A549 (cell line): ENCODE data around the gene FOXO1. TPM values are rescaled to one million over a fixed set of nuclear protein-coding genes. Genes with fewer than 3 reads are reported as not detected.

Experiments
- ATAC-seq, 2 experiments: fragments of 200-7000 bp in 1 of 2; fragments of >200 bp in 1 of 2; cut with Nextera tagmentation in 1 of 2; cut with Tn5 transposase in 1 of 2; 3 replicates each; pipeline versions ENCODE4 v1.8.0 to v1.9.1; 2018 to 2020; ENCODE audit warnings: mild to moderate bottlenecking in 1 of 2, moderate library complexity in 1 of 2
- CTCF ChIA-PET: fragments of 300-600 bp; sonication (Branson Sonifier 250); formaldehyde crosslinking; extraction: SDS; loops from one replicate; lab custom pipeline; 2021; ENCODE audit warnings: antibody characterized with exemption, inconsistent platforms; lab: Yijun Ruan, JAX
- POLR2A ChIA-PET: fragments of 350-600 bp; formaldehyde crosslinking; extraction: SDS; loops from one replicate; lab custom pipeline; 2021; ENCODE audit warnings: antibody characterized with exemption, inconsistent platforms; lab: Yijun Ruan, JAX
- DNase-seq, 2 experiments: peaks; one replicate each; pipeline versions ENCODE4 v3.0.0 to v3.0.0-alpha.2; 2011 to 2016; ENCODE audit warnings: low read depth in 1 of 2, low spot score in 1 of 2
- FAIRE-seq: peaks from 2 replicates; lab custom pipeline; 2011; peaks lifted over from hg19 to GRCh38; lab: Jason Lieb, UNC
- H3K27ac ChIP-seq, 2 experiments: fragments of >200 bp; sonication (Bioruptor Twin); formaldehyde crosslinking; 3 replicates each; pipeline ENCODE4 v1.5.1; 2016 to 2017
- H3K4me1 ChIP-seq: fragments of >200 bp; sonication (Bioruptor Twin); formaldehyde crosslinking; 3 replicates; pipeline ENCODE4 v1.6.1; 2016
- H3K4me2 ChIP-seq: fragments of >200 bp; sonication (Bioruptor Twin); formaldehyde crosslinking; 3 replicates; pipeline ENCODE4 v1.6.1; 2016
- H3K4me3 ChIP-seq: fragments of >200 bp; sonication (Bioruptor Twin); formaldehyde crosslinking; 3 replicates; pipeline ENCODE4 v1.5.1; 2016
- H3K9me3 ChIP-seq: fragments of >200 bp; sonication (Bioruptor Twin); formaldehyde crosslinking; 3 replicates; pipeline ENCODE4 v1.6.1; 2016
- CBX2 ChIP-seq: fragments of 200-600 bp; sonication (generic); IDR thresholded peaks from 2 replicates; pipeline ENCODE4 v1.6.1; 2016; ENCODE audit warnings: low read depth, mild to moderate bottlenecking, borderline replicate concordance
- CTCF ChIP-seq: fragments of >200 bp; sonication (Bioruptor Twin); formaldehyde crosslinking; IDR thresholded peaks from 3 replicates; pipeline ENCODE4 v1.5.1; 2016
- EHF ChIP-seq: fragments of 250-450 bp; sonication (Bioruptor Pico); IDR thresholded peaks from 2 replicates; pipeline ENCODE4 v1.5.0; 2020; ENCODE audit warnings: mild to moderate bottlenecking
- ELK1 ChIP-seq: fragments of 150-350 bp; IDR thresholded peaks from 2 replicates; pipeline ENCODE4 v1.6.1; 2014; ENCODE audit warnings: low read depth, mild to moderate bottlenecking, low read length
- FOSL2 ChIP-seq, 2 experiments: fragments of 450-650 bp in 1 of 2; fragments of >200 bp in 1 of 2; sonication (Bioruptor Twin) in 1 of 2; formaldehyde crosslinking; IDR thresholded peaks; 2 replicates each; pipeline versions ENCODE4 v1.5.0 to v1.6.1; 2016 to 2020; ENCODE audit warnings: mild to moderate bottlenecking in 1 of 2, moderate library complexity in 1 of 2
- HEYL ChIP-seq: fragments of 250-450 bp; sonication (Bioruptor Pico); IDR thresholded peaks from 2 replicates; pipeline ENCODE4 v1.8.0; 2021; ENCODE audit warnings: mild to moderate bottlenecking, moderate library complexity
- HMGXB4 ChIP-seq: fragments of 250-450 bp; sonication (Bioruptor Pico); IDR thresholded peaks from 2 replicates; pipeline ENCODE4 v1.5.0; 2021; ENCODE audit warnings: mild to moderate bottlenecking, moderate library complexity, borderline replicate concordance
- HOXA7 ChIP-seq: fragments of 250-450 bp; sonication (Bioruptor Pico); IDR thresholded peaks from 2 replicates; pipeline ENCODE4 v1.5.0; 2020; ENCODE audit warnings: mild to moderate bottlenecking, moderate library complexity
- KDM1A ChIP-seq: fragments of 200-600 bp; sonication (generic); IDR thresholded peaks from 2 replicates; pipeline ENCODE4 v1.6.1; 2016; ENCODE audit warnings: low read depth, mild to moderate bottlenecking
- MAX ChIP-seq: IDR thresholded peaks from 2 replicates; pipeline ENCODE4 v1.6.1; 2012
- NR3C1 ChIP-seq: fragments of >200 bp; sonication (Bioruptor Twin); formaldehyde crosslinking; IDR thresholded peaks from 3 replicates; pipeline ENCODE4 v1.6.1; 2017
- POLR2A ChIP-seq: IDR thresholded peaks from 2 replicates; pipeline ENCODE4 v1.6.1; 2012; ENCODE audit warnings: mild to moderate bottlenecking, low read length
- POLR2AphosphoS2 ChIP-seq: conservative IDR thresholded peaks from 2 replicates; pipeline ENCODE4 v1.6.1; 2012; ENCODE audit warnings: low read length, improper control_type of control experiment, inconsistent platforms
- RAD21 ChIP-seq, 2 experiments: fragments of >200 bp in 1 of 2; sonication (Bioruptor Twin) in 1 of 2; formaldehyde crosslinking in 1 of 2; IDR thresholded peaks in 1 of 2; conservative IDR thresholded peaks in 1 of 2; 2 replicates in 1 of 2; 3 replicates in 1 of 2; pipeline ENCODE4 v1.6.1; 2012 to 2018; ENCODE audit warnings: inconsistent platforms in 1 of 2
- RARB ChIP-seq: fragments of 250-450 bp; sonication (Bioruptor Pico); IDR thresholded peaks from 2 replicates; pipeline ENCODE4 v1.8.0; 2021; ENCODE audit warnings: mild to moderate bottlenecking, moderate library complexity
- RCOR1 ChIP-seq: fragments of 150-350 bp; IDR thresholded peaks from 2 replicates; pipeline ENCODE4 v1.6.1; 2014; ENCODE audit warnings: antibody characterized with exemption, low read length, low read depth
- TFCP2L1 ChIP-seq: fragments of 250-450 bp; sonication (Bioruptor Pico); IDR thresholded peaks from 2 replicates; pipeline ENCODE4 v1.5.0; 2021; ENCODE audit warnings: mild to moderate bottlenecking
- TP53 ChIP-seq: fragments of 250-450 bp; sonication (Bioruptor Pico); IDR thresholded peaks from 2 replicates; pipeline ENCODE4 v1.5.0; 2021; ENCODE audit warnings: mild to moderate bottlenecking, moderate library complexity
- USF2 ChIP-seq: fragments of 450-650 bp; IDR thresholded peaks from 2 replicates; pipeline ENCODE4 v1.6.1; 2014; ENCODE audit warnings: antibody characterized with exemption
- ZFP36 ChIP-seq: fragments of 450-650 bp; IDR thresholded peaks from 2 replicates; pipeline ENCODE4 v1.6.1; 2014; ENCODE audit warnings: borderline replicate concordance; ENCODE audit not compliant: partially characterized antibody
- ZSCAN20 ChIP-seq: fragments of 250-450 bp; sonication (Bioruptor Pico); IDR thresholded peaks from 2 replicates; pipeline ENCODE4 v1.8.0; 2022; ENCODE audit warnings: mild to moderate bottlenecking, moderate library complexity
- WGBS: methylation state at CpG from one replicate; pipeline ENCODE4 v1.1.6; 2017; ENCODE audit errors: missing lambda C conversion rate; 5-methylcytosine and 5-hydroxymethylcytosine counted together
- polyA plus RNA-seq, 4 experiments: library from polyadenylated mRNA; depleted of rRNA in 3 of 4; stranded (reverse); fragments of >200 nt; fragmentation: RNase III in 1 of 4; extraction: RNeasy Plus Mini Kit Qiagen cat#74134 plus additional on column Dnase treatment in 1 of 4; gene quantifications; 2 replicates in 3 of 4; 3 replicates in 1 of 4; pipeline ENCODE4 v1.2.3, GENCODE V29; 2011 to 2017

FOXO1 gene
- polyA plus RNA-seq, 2 of the 4 experiments (the other 2 are of a cell fraction): 2.2 to 3.6 TPM

- CTCF ChIA-PET: interaction anchor here (1.2 kb wide), 1 partner anchor 717 kb away, joined by 4 read pairs; no protein-coding TSS in a partner anchor
- POLR2A ChIA-PET: no interaction called here
Observed at GRCh38 chr13:40660692-40661091, 5.7 kb downstream of the FOXO1 start.

GRCh38 chr13:40660141-40660664 lies 6.2 kb downstream of the FOXO1 start:
- FAIRE-seq (no peak), ATAC-seq (no peak), DNase-seq (no peak)
- Histone ChIP-seq H3K4me3 (no peak overlapping the region), H3K4me2 (no peak overlapping the region), H3K4me1 (peaks cover 21% of the 10 kb centered on the region), H3K9me3 (no peaks in the 10 kb centered on the region), H3K27ac (no peak overlapping the region)
- 93% methylated on average over 4 of the region's 4 CpGs for WGBS
- TF ChIP-seq ZSCAN20 (CRISPR knock-in tag) (no peak), HOXA7 (CRISPR knock-in tag) (no peak), TFCP2L1 (no peak)
- ChIA-PET CTCF (interaction anchor here (1.2 kb wide), 1 partner anchor 717 kb away, joined by 4 read pairs; no protein-coding TSS in a partner anchor), POLR2A (no interaction called here)

More at GRCh38 chr13:40660692-40661091, 5.7 kb downstream of the FOXO1 start:
- no peak overlapping the region for H3K4me3 ChIP-seq
- TF ChIP-seq USF2: no peak
- TF ChIP-seq HMGXB4 (CRISPR knock-in tag): no peak
- no peak for TF ChIP-seq MAX
- TF ChIP-seq POLR2AphosphoS2: no peak
- TF ChIP-seq ELK1: no peak
- TF ChIP-seq NR3C1: no peak
- FAIRE-seq: no peak
- no peak overlapping the region for H3K4me2 ChIP-seq
- no peaks in the 10 kb centered on the region for H3K9me3 ChIP-seq
- DNase-seq: no peak
- no peak overlapping the region for H3K27ac ChIP-seq
- ATAC-seq: no peak
- H3K4me1 ChIP-seq: peaks cover 21% of the 10 kb centered on the region
- 98% methylated on average over 5 of the region's 5 CpGs for WGBS

- ATAC-seq: no peak
Observed at GRCh38 chr13:40657951-40658350, 8.5 kb downstream of the FOXO1 start.

More at GRCh38 chr13:40657951-40658350, 8.5 kb downstream of the FOXO1 start:
- no peak for FAIRE-seq
- no peak for DNase-seq
- 99% methylated on average over 4 of the region's 4 CpGs for WGBS
- no peak overlapping the region for H3K27ac ChIP-seq
- CTCF ChIA-PET: interaction anchor here (1.2 kb wide), 1 partner anchor 11 kb away, joined by 4 read pairs; no protein-coding TSS in a partner anchor
- no peak overlapping the region for H3K4me2 ChIP-seq
- TF ChIP-seq EHF (CRISPR knock-in tag): no peak
- TF ChIP-seq RCOR1: no peak
- no peak for TF ChIP-seq TFCP2L1
- no peak for TF ChIP-seq POLR2AphosphoS2
- no peak for TF ChIP-seq POLR2A
- TF ChIP-seq ZSCAN20 (CRISPR knock-in tag): no peak
- TF ChIP-seq RAD21 (conservative IDR thresholded peaks at IDR 0.05 in 1 of 2, IDR thresholded peaks at IDR 0.05 in 1 of 2): no peak
- TF ChIP-seq CBX2: no peak
- TF ChIP-seq TP53 (CRISPR knock-in tag): no peak
- no peak for TF ChIP-seq FOSL2 (IDR thresholded peaks at IDR 0.05)
- no peak for TF ChIP-seq FOSL2 (CRISPR knock-in tag; IDR thresholded peaks at IDR 0.05)
- TF ChIP-seq HEYL: no peak
- no peak for TF ChIP-seq RARB
- TF ChIP-seq KDM1A: no peak
- no peak for TF ChIP-seq CTCF
- TF ChIP-seq ZFP36: no peak
- peaks cover 10% of the 10 kb centered on the region; the same call in 2 of the 3 replicates for H3K4me1 ChIP-seq
- POLR2A ChIA-PET: no interaction called here
- H3K4me3 ChIP-seq: no peak overlapping the region
- H3K9me3 ChIP-seq: no peaks in the 10 kb centered on the region
